Measurements from ENCODE around the gene LCE3B.

Gene LCE3B

GRCh38 chr1:152658649-152659048, 45.0 kb downstream of the LCE3B start:
- no peak for DNase-seq (ENCODE audit: low read depth in 2 of 2)

- no peak for DNase-seq (ENCODE audit: low read depth in 2 of 2)
Measured at GRCh38 chr1:152663098-152663497, 49.5 kb downstream of the LCE3B start, which contains the start of gene LCE2D. TSS of gene LCE2D (plus strand) at chr1:152663380. CDS start at chr1:152664106, 726 bp downstream.
